Stimulated activated CD4-positive, alpha-beta T cell treated with anti-CD3 and anti-CD28 coated beads, Interleukin-2, amount 100 ng/mL, for 48 hours (primary cell): ENCODE results near the gene TRIM22.
A peak's percentile ranks its signal among the peaks of the same experiment; 100 is the strongest.
"Not testable (repeated sequence)": the region's sequence is repeated elsewhere in the genome, so short reads cannot be mapped to it uniquely, and the experiment has no call there.

ENCODE experiments used
- DNase-seq, 2 donors: peaks; one replicate each; pipeline ENCODE4 v3.0.0-alpha.2; 2020

TRIM22 gene, protein sequence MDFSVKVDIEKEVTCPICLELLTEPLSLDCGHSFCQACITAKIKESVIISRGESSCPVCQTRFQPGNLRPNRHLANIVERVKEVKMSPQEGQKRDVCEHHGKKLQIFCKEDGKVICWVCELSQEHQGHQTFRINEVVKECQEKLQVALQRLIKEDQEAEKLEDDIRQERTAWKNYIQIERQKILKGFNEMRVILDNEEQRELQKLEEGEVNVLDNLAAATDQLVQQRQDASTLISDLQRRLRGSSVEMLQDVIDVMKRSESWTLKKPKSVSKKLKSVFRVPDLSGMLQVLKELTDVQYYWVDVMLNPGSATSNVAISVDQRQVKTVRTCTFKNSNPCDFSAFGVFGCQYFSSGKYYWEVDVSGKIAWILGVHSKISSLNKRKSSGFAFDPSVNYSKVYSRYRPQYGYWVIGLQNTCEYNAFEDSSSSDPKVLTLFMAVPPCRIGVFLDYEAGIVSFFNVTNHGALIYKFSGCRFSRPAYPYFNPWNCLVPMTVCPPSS

DNA sequence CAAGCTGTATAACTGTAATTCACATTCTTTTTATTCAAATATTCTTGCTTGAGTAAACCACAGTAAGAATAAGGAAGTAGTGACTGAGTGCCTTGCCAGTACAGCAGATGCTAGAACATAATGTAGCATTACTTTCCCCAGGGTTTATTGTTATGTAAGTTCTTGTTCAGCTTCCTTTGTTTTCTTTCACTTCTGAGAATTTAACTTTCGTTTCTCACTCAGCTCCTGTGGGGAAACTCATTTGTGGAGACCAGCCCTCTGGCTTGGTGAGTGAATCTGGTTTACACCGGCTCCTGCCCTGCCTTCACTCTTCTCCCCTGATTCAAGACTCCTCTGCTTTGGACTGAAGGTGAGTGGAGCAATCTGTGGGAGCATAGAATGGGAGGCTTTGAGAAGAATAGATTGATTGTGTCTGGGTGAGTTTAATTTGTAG, at the start of gene TRIM22:
TSS of gene TRIM22 (plus strand) at position 240 of the 433 bp plus-strand sequence. CDS start 6,443 bp downstream, outside the sequence.
- peak; percentile 25 to 30 for DNase-seq

DNA sequence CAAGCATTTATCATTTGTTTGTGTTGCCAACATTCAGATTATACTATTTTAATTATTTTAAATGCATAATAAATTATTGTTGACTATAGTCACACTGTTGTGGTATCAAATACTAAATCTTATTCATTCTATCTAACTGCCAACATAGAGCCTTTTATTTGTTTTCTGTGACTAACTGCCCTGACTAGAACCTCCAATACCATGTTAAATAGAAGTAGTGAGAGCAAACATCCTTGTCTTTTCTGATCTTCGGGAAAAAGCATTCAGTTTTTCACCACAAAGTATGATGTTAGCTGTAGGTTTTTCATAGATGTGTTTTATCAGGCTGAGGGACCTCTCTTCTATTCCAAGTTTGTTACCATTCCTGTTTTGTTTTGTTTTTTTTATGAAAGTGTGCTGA, 49.6 kb upstream of the TRIM22 start:
- DNase-seq: no peak

DNA sequence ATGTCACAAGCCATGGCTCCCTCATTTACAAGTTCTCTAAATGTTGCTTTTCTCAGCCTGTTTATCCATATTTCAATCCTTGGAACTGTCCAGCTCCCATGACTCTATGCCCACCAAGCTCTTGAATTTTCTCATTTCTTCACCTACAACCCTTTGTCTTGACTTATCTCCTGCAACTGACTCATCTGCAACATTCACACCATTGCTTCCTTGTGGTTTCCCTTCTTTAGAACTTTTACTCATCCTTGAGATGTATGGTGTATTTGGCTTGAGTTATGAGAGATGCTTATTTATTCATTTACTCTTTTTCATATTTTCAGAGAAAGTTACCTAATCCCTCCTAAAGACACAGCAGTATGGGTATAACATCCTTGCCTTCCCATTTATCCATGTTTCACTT, 46.0 kb upstream of the TRIM22 start:
- DNase-seq: no peak

DNA sequence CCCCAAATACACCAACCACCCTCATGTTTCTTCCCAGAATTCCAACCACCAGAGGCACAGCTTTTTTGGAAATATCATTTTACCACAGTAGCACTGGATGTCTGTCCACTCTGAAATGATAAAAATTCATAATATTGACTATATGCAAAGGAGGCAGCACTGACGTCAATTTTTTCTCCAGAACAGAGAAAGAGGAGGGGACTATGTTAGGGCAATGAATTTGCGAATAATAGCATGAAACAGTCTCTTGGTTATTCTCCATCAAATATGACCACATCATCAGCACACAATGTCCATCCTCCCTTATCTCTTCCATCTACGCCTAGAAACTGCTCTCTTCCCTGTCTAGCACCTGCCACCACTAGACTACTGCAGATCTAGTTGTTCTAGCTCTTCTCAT, 43.5 kb upstream of the TRIM22 start:
- no peak for DNase-seq

DNA sequence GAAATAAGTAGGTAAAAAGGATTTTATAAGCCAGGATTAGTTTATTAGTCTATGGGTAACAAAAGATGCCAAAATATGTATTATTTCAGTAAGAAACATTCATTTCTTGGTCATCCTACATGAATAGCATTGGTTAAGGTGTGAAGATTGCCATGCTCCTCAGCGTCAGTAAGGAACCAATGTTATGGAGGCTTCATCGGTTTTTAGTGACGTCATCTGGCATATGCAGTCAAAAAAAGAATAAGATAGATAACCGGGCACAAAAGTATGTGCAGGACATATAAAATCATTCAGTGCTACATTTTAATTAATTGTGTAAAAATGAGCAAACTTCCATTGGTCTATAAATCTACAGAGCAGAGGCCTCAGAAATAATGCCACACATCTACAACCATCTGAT, 34.1 kb upstream of the TRIM22 start:
- no peak for DNase-seq

DNA sequence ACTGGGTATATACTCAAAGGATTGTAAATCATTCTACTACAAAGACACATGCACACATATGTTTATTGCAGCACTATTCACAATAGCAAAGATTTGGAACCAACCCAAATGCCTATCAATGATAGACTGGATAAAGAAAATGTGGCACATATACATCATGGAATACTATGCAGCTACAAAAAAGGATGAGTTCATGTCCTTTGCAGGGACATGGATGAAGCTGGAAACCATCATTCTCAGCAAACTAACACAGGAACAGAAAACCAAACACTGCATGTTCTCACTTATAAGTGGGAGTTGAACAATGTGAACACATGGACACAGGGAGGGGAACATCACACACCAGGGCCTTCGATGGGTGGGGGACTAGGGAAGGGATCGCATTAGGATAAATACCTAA, 32.6 kb upstream of the TRIM22 start:
- not testable (repeated sequence) for DNase-seq

DNA sequence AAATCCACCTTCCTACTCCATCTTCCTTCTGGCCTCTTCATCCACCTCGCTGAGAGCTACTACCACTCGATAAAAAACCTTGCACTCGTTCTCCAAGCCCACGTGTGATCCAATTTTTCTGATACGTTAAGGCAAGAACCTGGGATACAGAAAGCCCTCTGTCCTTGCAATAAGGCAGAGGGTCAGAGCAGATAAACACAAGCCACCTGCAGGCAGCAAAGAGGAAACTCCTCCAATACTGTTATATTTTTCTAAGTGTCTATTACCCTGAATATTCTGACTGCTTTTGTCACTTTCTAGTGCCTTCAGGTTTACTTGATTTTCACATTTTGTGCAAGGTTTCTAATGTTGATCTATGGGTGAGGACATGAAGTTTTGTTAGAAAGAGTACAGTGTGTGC, 31.3 kb upstream of the TRIM22 start:
- DNase-seq: no peak

DNA sequence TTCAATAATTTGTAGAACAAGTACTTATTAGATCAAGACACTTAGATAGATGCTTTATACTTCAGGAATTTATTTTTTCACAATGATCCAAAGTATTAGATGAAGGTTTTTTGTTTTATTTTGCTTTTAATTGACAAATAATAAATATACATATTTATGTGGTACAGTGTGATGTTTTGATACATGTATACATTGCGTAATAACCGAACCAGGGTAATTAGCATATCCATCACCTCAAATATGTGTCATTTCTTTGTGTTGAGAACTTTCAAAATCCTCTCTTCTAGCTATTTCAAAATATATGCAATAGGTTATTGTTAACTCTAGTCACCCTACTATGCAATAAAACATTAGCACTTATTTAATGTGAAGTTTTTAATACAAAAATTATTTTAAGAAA, 26.1 kb upstream of the TRIM22 start:
- DNase-seq: no peak

DNA sequence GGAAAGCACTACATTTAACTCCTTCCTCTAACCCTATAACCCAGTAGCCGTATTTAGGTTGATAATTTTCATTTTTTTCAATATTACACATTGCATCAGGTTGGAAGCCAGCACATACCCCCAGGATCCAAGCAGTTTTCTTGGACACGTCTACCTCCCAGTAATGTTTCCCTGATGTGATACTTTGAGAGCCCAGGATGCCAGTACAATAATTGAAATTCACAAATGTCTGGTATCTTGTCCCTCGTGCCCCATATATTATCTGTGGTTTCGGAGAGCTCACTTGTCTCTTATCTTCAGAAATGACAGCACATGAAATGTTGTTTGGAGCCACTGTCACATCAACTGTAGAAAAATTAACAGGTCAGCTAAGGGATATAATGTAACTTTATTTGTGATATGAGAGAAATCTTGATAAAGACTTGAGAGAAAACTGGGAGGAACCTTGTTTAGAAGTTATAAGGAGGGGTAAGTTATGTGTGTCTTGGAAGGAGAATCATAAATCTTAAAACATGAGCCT, 24.5 kb upstream of the TRIM22 start:
- no peak for DNase-seq

DNA sequence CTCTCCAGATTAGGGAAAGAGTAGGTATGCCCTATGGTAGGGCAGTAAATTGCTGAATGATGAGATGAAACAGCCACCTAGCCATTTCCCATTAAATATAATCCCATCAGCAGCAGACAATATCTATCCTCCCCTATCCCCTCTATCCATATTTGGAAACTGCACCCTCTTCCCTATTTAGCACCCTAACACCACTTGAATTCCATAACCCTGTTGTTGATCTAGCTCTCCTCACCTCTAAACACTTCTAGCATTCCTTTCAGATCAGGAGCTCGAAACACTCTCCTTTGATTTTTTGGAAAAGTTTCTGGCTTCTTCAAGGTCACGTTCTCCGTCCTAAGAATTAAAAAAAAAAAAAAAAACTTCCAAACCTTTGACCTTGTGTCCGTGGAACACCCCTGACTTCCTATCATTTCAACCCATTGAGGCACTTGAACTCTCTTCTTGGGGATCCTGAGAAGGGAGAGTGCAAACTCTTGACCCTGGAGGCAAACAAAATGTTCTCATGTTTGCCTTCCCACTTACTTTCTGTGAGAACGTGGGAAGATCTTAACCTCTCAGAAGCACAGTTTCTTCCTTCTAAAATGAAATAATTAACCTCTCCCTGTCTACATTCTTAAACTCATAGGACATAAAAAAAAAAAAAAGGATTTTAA, 23.7 kb upstream of the TRIM22 start:
- DNase-seq: no peak

DNA sequence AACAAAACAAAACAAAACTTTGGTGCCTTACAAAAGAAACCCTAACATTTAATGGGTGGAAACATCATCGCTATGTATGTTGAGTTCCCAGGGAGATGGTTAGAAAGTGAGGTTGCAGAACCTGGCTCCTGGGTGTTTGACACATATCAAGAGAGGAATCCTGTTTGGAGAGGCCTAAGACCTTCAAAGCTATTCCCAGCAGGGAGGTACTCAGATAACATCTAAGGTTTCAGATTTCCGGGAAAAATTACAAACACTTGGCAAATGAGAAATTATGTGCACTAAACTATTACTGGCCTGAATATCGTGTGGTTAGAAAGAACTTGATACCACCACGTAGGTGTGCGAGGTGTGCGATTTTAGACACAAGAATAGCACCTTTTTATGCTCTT, 23.2 kb upstream of the TRIM22 start:
- no peak for DNase-seq

DNA sequence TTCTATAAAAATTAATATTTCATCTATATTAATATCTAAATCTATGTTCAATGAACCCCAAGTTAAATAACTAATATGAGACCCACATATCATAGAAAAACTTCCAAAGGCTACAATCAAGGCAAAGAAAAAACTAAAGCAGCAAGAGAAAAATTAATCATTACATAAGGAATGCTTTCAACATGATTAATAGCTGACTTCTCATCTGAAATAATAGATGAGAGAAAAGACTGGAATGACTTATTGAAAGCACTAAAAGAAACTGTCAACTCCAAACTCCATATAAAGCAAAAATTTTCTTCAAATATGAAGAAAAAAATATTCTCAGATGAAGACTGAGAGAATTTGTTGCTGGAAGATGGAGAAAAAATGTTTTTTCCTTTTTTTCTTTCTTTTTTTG, 17.8 kb upstream of the TRIM22 start:
- no peak for DNase-seq

DNA sequence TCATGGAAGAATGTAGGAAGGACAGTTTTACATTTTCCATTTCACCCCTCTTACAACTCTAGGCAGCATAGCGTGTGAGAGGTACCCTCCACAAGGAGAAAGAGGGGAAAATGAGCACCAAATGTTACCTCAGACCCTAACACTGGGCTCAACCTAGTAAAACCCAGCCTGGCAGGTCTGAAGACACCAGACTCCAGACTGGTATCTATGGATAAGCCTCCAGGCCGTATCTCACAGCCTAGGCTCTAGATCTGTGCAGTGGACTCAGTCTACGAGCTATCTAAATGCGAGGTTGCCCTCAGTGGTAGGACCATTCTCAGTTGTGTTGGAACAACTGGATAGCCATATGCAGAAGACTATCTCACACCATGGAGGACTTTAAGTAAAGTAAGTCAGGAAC, 15.2 kb upstream of the TRIM22 start:
- no peak for DNase-seq

DNA sequence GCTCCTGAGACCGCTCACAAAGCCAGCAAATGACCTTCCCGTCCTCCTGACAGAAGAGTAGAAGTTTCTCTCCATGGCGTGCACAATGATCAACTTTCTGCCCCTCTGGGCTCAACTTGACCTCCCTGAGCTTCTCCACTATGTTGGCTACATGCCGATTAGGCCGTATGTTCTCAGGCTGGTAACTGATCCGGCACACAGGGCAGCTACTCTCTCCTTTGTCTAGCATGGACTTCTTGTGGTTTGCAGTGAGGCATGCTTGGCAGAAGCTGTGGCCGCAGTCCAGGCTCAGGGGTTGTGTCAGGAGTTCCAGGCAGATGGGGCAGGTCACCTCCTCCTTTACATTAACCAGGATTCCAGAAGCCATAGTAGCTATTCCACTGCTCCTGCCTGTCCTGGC, 9.8 kb upstream of the TRIM22 start:
- no peak for DNase-seq

DNA sequence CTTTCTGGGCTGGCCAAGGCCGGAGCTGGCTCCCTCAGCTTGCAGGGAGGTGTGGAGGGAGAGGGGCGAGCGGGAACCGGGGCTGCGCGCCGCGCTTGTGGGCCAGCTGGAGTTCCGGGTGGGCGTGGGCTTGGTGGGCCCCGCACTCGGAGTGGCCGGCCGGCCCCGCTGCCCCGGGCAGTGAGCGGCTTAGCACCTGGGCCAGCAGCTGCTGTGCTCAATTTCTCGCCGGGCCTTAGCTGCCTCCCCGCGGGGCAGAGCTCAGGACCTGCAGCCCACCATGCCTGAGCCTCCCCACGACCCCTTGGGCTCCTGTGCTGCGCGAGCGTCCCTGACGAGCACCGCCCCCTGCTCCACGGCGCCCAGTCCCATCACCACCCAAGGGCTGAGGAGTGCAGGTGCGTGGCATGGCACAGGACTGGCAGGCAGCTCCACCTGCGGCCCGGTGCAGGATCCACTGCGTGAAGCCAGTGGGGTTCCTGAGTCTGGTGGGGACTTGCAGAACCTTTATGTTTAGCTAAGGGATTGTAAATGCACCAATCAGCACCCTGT, 6.6 kb upstream of the TRIM22 start:
- DNase-seq: not testable (repeated sequence)

DNA sequence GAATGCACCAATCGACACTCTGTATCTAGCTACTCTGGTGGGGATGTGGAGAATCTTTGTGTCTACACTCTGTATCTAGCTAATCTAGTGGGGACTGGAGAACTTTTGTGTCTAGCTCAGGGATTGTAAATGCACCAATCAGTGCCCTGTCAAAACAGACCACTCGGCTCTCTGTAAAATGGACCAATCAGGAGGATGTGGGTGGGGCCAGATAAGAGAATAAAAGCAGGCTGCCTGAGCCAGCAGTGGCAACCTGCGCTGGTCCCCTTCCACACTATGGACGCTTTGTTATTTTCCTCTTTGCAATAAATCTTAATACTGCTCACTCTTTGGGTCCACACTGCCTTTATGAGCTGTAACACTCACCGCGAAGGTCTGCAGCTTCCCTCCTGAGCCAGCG, 6.0 kb upstream of the TRIM22 start:
- peak in 1 of 2 donors; percentile 18 for DNase-seq

DNA sequence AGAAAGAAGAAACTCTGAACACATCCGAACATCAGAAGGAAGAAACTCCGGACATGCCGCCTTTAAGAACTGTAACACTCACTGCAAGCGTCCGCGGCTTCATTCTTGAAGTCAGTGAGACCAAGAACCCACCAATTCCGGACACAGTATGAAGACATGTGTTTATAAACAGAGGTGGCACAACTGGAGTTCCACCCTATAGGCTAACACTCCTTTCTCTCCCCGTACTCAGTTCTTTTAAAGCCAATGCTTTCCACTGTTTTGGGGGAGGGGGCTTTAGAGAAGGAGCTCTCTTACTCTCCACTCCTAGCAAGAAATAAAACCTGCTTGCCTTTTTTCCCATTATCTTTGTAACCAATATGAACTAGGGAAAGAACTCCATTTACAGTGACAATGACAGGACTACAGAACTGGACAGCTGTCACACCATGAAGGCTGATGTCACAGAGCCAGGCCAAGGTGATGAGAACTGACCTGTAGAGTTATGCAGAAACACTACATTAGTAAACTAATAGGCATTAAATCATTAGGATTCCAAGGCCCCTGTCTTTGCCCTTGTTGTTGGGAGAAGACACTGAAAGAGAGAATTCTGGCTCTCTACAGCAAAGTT, 5.4 kb upstream of the TRIM22 start:
- no peak for DNase-seq

DNA sequence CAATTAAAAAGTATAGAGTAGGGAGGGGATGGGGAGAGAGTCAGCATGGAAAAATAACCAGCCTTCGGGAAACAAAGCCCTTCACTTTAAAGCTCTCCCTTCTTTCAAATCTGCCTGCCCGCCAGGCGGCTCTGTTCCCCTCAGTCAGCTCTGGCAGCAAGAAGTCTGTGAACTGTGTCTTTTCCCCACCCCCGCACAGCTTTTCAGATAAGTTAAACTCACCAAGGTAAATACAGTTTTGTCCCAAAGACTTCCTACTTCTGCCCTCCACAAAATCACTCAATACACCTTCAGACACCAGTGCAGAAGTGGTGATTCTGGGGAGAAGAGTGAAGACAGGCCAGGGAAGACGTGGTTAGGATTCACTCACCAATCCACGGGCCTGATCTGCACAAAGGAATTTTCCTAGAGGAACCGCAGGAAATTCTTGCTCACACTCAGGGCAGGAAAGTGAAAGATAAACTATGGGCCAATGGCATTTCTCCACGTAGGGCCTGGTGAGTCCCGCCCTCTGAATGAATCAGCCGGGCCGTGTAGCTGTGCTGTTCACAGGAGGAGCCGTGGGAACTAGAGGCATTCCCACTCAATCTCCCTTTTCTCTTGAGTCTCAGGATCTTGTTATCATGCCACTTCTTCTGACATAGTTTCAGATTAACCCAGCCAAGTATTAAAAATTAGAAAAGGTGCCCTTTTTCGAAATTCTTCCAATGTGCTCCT, 4.8 kb upstream of the TRIM22 start, which contains the start of gene TRIM5:
TSS of gene TRIM5 (minus strand) at position 429 of the 717 bp plus-strand sequence. CDS start 4,897 bp downstream, outside the sequence.
- peak; percentile 67 to 70 for DNase-seq

DNA sequence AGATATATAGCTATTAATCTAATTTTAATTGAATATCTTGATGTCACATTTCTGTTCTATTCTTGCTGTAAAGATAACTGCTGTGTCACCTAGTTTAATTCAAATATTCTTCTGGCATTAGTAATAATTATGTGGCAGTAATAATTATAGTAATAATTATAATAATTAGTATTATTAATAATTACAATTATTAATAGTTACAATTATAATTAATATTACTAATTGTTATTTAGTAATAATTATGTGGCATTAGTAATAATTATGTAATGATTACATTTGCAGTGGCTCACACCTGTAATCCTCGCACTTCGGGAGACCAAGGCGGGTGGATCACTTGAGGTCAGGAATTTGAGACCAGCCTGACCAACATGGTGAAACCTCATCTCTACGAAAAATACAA, 3.2 kb upstream of the TRIM22 start:
- DNase-seq: no peak

DNA sequence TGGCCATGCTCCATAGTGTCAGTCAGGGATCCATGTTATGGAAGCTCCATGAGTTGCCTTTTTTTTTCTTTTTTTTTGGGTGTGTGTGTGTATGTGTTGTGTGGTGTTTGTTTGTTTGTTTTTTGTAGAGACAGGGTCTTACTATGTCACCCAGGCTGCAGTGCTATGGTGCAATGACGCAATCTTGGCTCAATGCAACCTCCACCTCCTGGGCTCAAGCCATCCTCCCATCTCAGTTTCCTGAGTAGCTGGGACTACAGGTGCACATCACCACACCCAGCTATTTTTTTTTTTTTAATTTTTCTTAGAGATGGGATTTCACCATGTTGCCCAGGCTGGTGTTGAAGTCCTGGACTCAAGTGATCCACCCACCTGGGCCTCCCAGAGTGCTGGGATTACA, 1.1 kb upstream of the TRIM22 start:
- DNase-seq: no peak

DNA sequence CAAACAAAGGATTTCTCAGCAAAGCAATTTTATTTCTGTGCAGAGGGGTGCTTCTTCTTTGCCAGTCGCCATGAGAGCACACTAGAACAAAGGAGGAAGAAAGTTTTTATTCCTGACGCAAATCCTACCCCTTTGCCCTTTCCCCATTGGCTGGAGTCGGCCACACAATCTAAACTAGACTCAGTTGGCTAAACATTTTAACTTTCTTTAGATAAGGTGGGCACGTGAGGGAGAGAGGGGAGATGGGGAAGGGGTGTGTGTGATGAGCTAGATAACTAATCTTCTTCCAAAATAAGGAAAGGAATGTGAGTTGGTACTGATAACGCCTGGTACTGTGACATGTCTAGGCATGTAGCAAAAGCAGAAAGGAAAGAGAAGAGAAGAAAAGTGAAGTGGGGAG, 626 bp downstream of the TRIM22 start:
- DNase-seq: no peak

DNA sequence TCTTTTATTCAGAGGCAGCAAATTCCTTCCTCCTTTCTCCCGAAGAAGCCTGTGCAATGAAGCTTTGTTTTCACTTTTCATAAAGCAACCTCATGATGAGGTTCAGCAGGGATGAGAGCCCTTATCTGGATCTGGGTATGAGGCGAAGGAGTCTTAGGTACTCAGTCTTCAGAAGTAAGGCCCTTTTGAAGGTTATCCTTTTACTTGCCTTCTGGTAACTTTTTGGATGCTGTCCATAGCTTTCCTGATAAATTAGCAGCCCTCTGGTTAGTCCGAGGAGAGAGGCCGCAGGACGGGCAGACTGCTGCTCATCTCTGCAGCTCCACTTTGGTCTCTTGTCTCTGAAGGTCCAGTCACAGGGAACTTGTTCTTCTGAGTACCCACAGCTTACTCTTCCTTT, 1.1 kb downstream of the TRIM22 start:
- DNase-seq: no peak
